Naive thymus-derived CD4-positive, alpha-beta T cell (primary cell): ENCODE results near the gene DTD2. TPM values are rescaled to one million over a fixed set of nuclear protein-coding genes. Genes with fewer than 3 reads are reported as not detected.
A peak's percentile ranks its signal among the peaks of the same experiment; 100 is the strongest.

ENCODE experiments used
- ATAC-seq: fragments of 150-1000 bp; cut with Tn5 transposase; 2 replicates; pipeline ENCODE4 v1.10.0; 2021; ENCODE audit warnings: mild to moderate bottlenecking, moderate library complexity
- CTCF ChIA-PET: fragments of 350-600 bp; sonication (Branson Sonifier 250); formaldehyde crosslinking; loops from one replicate; lab custom pipeline; 2021; ENCODE audit warnings: antibody characterized with exemption; lab: Charles Lee
- POLR2A ChIA-PET: fragments of 350-600 bp; sonication (Branson Sonifier 250); formaldehyde crosslinking; loops from one replicate; lab custom pipeline; 2021; ENCODE audit warnings: antibody characterized with exemption, inconsistent platforms; lab: Charles Lee
- DNase-seq, 9 donors: peaks; one replicate each; pipeline versions ENCODE4 v3.0.0 to v3.0.0-alpha.2; 2020 to 2022; ENCODE audit warnings: mixed read lengths in 1 of 9
- H3K27ac ChIP-seq: one replicate; pipeline ENCODE4 v1.7.0; 2013; ENCODE audit warnings: mild to moderate bottlenecking, low read depth, low read length, moderate library complexity
- H3K27me3 ChIP-seq, 2 donors: one replicate each; pipeline ENCODE4 v1.7.0; 2013; ENCODE audit warnings: low read length in 2 of 2, mild to moderate bottlenecking in 2 of 2, moderate library complexity in 2 of 2; ENCODE audit not compliant: control insufficient read depth in 2 of 2, insufficient read depth in 2 of 2
- H3K36me3 ChIP-seq, 3 experiments: 1 replicate in 2 of 3; 2 replicates in 1 of 3; pipeline ENCODE4 v1.7.0; 2013; ENCODE audit warnings: low read length in 3 of 3, mild to moderate bottlenecking in 3 of 3, moderate library complexity in 1 of 3; ENCODE audit not compliant: insufficient read depth in 3 of 3, control insufficient read depth in 2 of 3
- H3K4me1 ChIP-seq, 2 donors: one replicate each; pipeline ENCODE4 v1.7.0; 2013; ENCODE audit warnings: low read length in 2 of 2, mild to moderate bottlenecking in 2 of 2, moderate library complexity in 1 of 2; ENCODE audit not compliant: control insufficient read depth in 2 of 2, insufficient read depth in 2 of 2
- H3K4me3 ChIP-seq: 2 replicates; pipeline ENCODE4 v1.7.0; 2013; ENCODE audit warnings: mild to moderate bottlenecking, low read length
- H3K9me3 ChIP-seq, 3 experiments: 1 replicate in 2 of 3; 2 replicates in 1 of 3; pipeline ENCODE4 v1.7.0; 2013; ENCODE audit warnings: low read length in 3 of 3; ENCODE audit not compliant: control insufficient read depth in 2 of 3
- H3K27ac Mint-ChIP-seq, 9 donors: one replicate each; pipeline ENCODE4 v1.8.0; 2020 to 2022; ENCODE audit warnings: mixed read lengths in 9 of 9, mild to moderate bottlenecking in 8 of 9, moderate library complexity in 5 of 9, inconsistent platforms in 2 of 9
- H3K27me3 Mint-ChIP-seq, 5 donors: one replicate each; pipeline ENCODE4 v1.8.0; 2021 to 2022; ENCODE audit warnings: mixed read lengths in 5 of 5, mild to moderate bottlenecking in 1 of 5
- H3K36me3 Mint-ChIP-seq, 5 donors: one replicate each; pipeline ENCODE4 v1.8.0; 2020 to 2022; ENCODE audit warnings: mixed read lengths in 5 of 5, mild to moderate bottlenecking in 3 of 5, inconsistent platforms in 1 of 5
- H3K4me1 Mint-ChIP-seq, 7 donors: one replicate each; pipeline ENCODE4 v1.8.0; 2020 to 2022; ENCODE audit warnings: mixed read lengths in 7 of 7, mild to moderate bottlenecking in 3 of 7, inconsistent platforms in 1 of 7
- H3K4me3 Mint-ChIP-seq, 10 donors: one replicate each; pipeline ENCODE4 v1.8.0; 2020 to 2022; ENCODE audit warnings: mild to moderate bottlenecking in 10 of 10, mixed read lengths in 10 of 10, moderate library complexity in 6 of 10, inconsistent platforms in 2 of 10
- H3K9me3 Mint-ChIP-seq, 11 donors: one replicate each; pipeline ENCODE4 v1.8.0; 2020 to 2022; ENCODE audit warnings: mixed read lengths in 11 of 11, mild to moderate bottlenecking in 4 of 11, inconsistent platforms in 1 of 11, moderate library complexity in 1 of 11
- intact Hi-C, 2 donors: fragments of 100-400 bp; cut with micrococcal nuclease; formaldehyde crosslinking; loops; one replicate each; pipeline ENCODE4 v1.15.1; 2023
- polyA plus RNA-seq, 2 donors: library from polyadenylated mRNA; unstranded; fragments of 300-500 nt; fragmentation: Illumina TruSeq; gene quantifications; one replicate each; pipeline ENCODE4 v1.2.3, GENCODE V29; 2021
- total RNA-seq, 6 experiments: library from RNA in 5 of 6; stranded (reverse) in 5 of 6; gene quantifications; 1 replicate in 5 of 6; 2 replicates in 1 of 6; pipeline ENCODE4 v1.2.3 and lab custom pipeline; 2021 to 2026

Gene DTD2
- total and polyA plus RNA-seq, 7 experiments from 2014 or later: 13.4 to 27.2 (median 18.7) TPM

GRCh38 chr14:31435276-31435675, 22.0 kb downstream of the DTD2 start:
- DNase-seq (no peak), ATAC-seq (no peak)
- no peaks in the 10 kb centered on the region for H3K4me1 Mint-ChIP-seq
- H3K9me3 Mint-ChIP-seq: peaks cover 0 to 14% (median 5%) of the 10 kb centered on the region in 11 donors
- H3K27ac Mint-ChIP-seq: no peak overlapping the region
- Histone ChIP-seq H3K27me3 (no peaks in the 10 kb centered on the region), H3K36me3 (no peaks in the 10 kb centered on the region), H3K27ac (no peak overlapping the region), H3K4me1 (no peaks in the 10 kb centered on the region), H3K4me3 (no peak overlapping the region), H3K9me3 (no peaks in the 10 kb centered on the region)
- peaks cover 6 to 40% (median 28%) of the 10 kb centered on the region in 5 donors for H3K36me3 Mint-ChIP-seq
- intact Hi-C loops: no loop called here
- ChIA-PET CTCF (no interaction called here), POLR2A (no interaction called here)
- H3K4me3 Mint-ChIP-seq: no peak overlapping the region
- H3K27me3 Mint-ChIP-seq: no peaks in the 10 kb centered on the region

GRCh38 chr14:31430634-31431264, 26.6 kb downstream of the DTD2 start:
- H3K36me3 Mint-ChIP-seq: peaks cover 6 to 16% (median 12%) of the 10 kb centered on the region in 5 donors
- no peak overlapping the region for H3K27ac ChIP-seq
- H3K27me3 ChIP-seq: no peaks in the 10 kb centered on the region
- no peak overlapping the region for H3K4me3 Mint-ChIP-seq
- DNase-seq (no peak), ATAC-seq (no peak)
- no peaks in the 10 kb centered on the region for H3K4me1 ChIP-seq
- POLR2A ChIA-PET: interaction anchor here (0.6 kb wide), 1 partner anchor 9 kb away, joined by 3 read pairs; no protein-coding TSS in a partner anchor
- intact Hi-C loops: no loop called here
- no peaks in the 10 kb centered on the region for H3K27me3 Mint-ChIP-seq
- peak overlapping the region in 1 of 9 donors; percentile 12 for H3K27ac Mint-ChIP-seq
- H3K9me3 ChIP-seq: no peaks in the 10 kb centered on the region
- H3K4me1 Mint-ChIP-seq: no peaks in the 10 kb centered on the region
- peaks cover 0 to 14% (median 4%) of the 10 kb centered on the region in 11 donors for H3K9me3 Mint-ChIP-seq
- CTCF ChIA-PET: no interaction called here
- no peaks in the 10 kb centered on the region for H3K36me3 ChIP-seq
- no peak overlapping the region for H3K4me3 ChIP-seq

- H3K4me3 Mint-ChIP-seq: no peak overlapping the region
- H3K4me3 ChIP-seq: no peak overlapping the region
- H3K9me3 ChIP-seq: no peaks in the 10 kb centered on the region
- DNase-seq (no peak), ATAC-seq (no peak)
- intact Hi-C loops: loop anchor here in 1 of 2 donors (10.0 kb wide), 2 partner anchors 805 to 875 kb away; partner anchors contain the start of genes G2E3 and SCFD1
- no peaks in the 10 kb centered on the region for H3K27me3 Mint-ChIP-seq
- CTCF ChIA-PET: no interaction called here
- peaks cover 0 to 14% (median 3%) of the 10 kb centered on the region in 11 donors for H3K9me3 Mint-ChIP-seq
- POLR2A ChIA-PET: no interaction called here
- peaks cover 6 to 16% (median 10%) of the 10 kb centered on the region in 5 donors for H3K36me3 Mint-ChIP-seq
- H3K36me3 ChIP-seq: no peaks in the 10 kb centered on the region
- H3K27ac ChIP-seq: no peak overlapping the region
- no peaks in the 10 kb centered on the region for H3K27me3 ChIP-seq
- no peaks in the 10 kb centered on the region for H3K4me1 ChIP-seq
- no peak overlapping the region for H3K27ac Mint-ChIP-seq
- H3K4me1 Mint-ChIP-seq: no peaks in the 10 kb centered on the region
These were observed 27.5 kb downstream of the DTD2 start for GRCh38 chr14:31429791-31430190.

- H3K27ac Mint-ChIP-seq: no peak overlapping the region
- peaks cover 0 to 14% (median 3%) of the 10 kb centered on the region in 11 donors for H3K9me3 Mint-ChIP-seq
- peaks cover 6 to 16% (median 10%) of the 10 kb centered on the region in 5 donors for H3K36me3 Mint-ChIP-seq
- Histone ChIP-seq H3K9me3 (no peaks in the 10 kb centered on the region), H3K27ac (no peak overlapping the region), H3K4me3 (no peak overlapping the region), H3K4me1 (no peaks in the 10 kb centered on the region), H3K27me3 (no peaks in the 10 kb centered on the region), H3K36me3 (no peaks in the 10 kb centered on the region)
- ChIA-PET POLR2A (no interaction called here), CTCF (interaction anchor here (0.7 to 0.8 kb wide), 2 partner anchors 10 to 931 kb away, joined by 3 read pairs; no protein-coding TSS in a partner anchor)
- ATAC-seq: no peak
- no peak for DNase-seq
- no peaks in the 10 kb centered on the region for H3K4me1 Mint-ChIP-seq
- no peak overlapping the region for H3K4me3 Mint-ChIP-seq
- intact Hi-C loops: loop anchor here in 1 of 2 donors (10.0 kb wide), 2 partner anchors 803 to 873 kb away; partner anchors contain the start of genes G2E3 and SCFD1
- no peaks in the 10 kb centered on the region for H3K27me3 Mint-ChIP-seq
These were observed 29.3 kb downstream of the DTD2 start for GRCh38 chr14:31428011-31428410.

GRCh38 chr14:31426663-31427062, 30.6 kb downstream of the DTD2 start:
- intact Hi-C loops: loop anchor here in 1 of 2 donors (10.0 kb wide), 2 partner anchors 802 to 872 kb away; partner anchors contain the start of genes G2E3 and SCFD1
- CTCF ChIA-PET: no interaction called here
- no peak overlapping the region for H3K4me3 ChIP-seq
- DNase-seq (no peak), ATAC-seq (no peak)
- Mint-ChIP-seq H3K27me3 (no peaks in the 10 kb centered on the region), H3K4me1 (peaks cover 0 to 3% (median 0%) of the 10 kb centered on the region in 7 donors), H3K9me3 (peaks cover 0 to 5% (median 0%) of the 10 kb centered on the region in 11 donors), H3K36me3 (peaks cover 0 to 8% (median 3%) of the 10 kb centered on the region in 5 donors), H3K27ac (no peak overlapping the region), H3K4me3 (no peak overlapping the region)
- POLR2A ChIA-PET: no interaction called here
- no peaks in the 10 kb centered on the region for H3K27me3 ChIP-seq
- H3K36me3 ChIP-seq: no peaks in the 10 kb centered on the region
- H3K4me1 ChIP-seq: no peaks in the 10 kb centered on the region
- H3K27ac ChIP-seq: no peak overlapping the region
- no peaks in the 10 kb centered on the region for H3K9me3 ChIP-seq

- Mint-ChIP-seq H3K4me1 (peaks cover 5 to 10% (median 6%) of the 10 kb centered on the region in 7 donors), H3K4me3 (no peak overlapping the region), H3K27ac (no peak overlapping the region), H3K36me3 (peaks cover 0 to 5% (median 0%) of the 10 kb centered on the region in 5 donors), H3K9me3 (no peaks in the 10 kb centered on the region), H3K27me3 (no peaks in the 10 kb centered on the region)
- Histone ChIP-seq H3K9me3 (no peaks in the 10 kb centered on the region), H3K4me1 (peaks cover 0 to 2% of the 10 kb centered on the region in 2 donors), H3K36me3 (no peaks in the 10 kb centered on the region), H3K27me3 (no peaks in the 10 kb centered on the region), H3K4me3 (no peak overlapping the region), H3K27ac (no peak overlapping the region)
- ChIA-PET POLR2A (no interaction called here), CTCF (no interaction called here)
- DNase-seq (no peak), ATAC-seq (no peak)
- intact Hi-C loops: loop anchor here in 1 of 2 donors (10.0 kb wide), 2 partner anchors 801 to 871 kb away; partner anchors contain the start of genes G2E3 and SCFD1
These were observed 31.4 kb downstream of the DTD2 start for GRCh38 chr14:31425905-31426304.
